Measurements from ENCODE around the gene C1QL4.

Gene C1QL4

DNA sequence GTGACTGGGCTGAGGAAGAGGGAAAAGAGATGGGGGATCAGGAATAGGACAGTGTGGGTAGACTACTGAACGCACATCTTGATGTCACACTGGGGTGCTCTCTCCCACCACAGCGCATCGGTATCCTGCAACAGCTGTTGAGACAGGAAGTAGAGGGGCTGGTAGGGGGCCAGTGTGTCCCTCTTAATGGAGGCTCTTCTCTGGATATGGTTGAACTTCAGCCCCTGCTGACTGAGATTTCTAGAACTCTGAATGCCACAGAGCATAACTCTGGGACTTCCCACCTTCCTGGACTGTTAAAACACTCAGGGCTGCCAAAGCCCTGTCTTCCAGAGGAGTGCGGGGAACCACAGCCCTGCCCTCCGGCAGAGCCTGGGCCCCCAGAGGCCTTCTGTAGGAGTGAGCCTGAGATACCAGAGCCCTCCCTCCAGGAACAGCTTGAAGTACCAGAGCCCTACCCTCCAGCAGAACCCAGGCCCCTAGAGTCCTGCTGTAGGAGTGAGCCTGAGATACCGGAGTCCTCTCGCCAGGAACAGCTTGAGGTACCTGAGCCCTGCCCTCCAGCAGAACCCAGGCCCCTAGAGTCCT lies 6.9 kb downstream of the C1QL4 start:
- no peak overlapping the region for H3K4me3 ChIP-seq (replicated peaks; ENCODE audit: insufficient read depth, low read length)
- no peak overlapping the region for H3K27ac ChIP-seq (replicated peaks)
- no peaks in the 10 kb centered on the region for H3K27me3 ChIP-seq (ENCODE audit: insufficient read depth, poor library complexity, severe bottlenecking)
- TF ChIP-seq, protein P1, sequence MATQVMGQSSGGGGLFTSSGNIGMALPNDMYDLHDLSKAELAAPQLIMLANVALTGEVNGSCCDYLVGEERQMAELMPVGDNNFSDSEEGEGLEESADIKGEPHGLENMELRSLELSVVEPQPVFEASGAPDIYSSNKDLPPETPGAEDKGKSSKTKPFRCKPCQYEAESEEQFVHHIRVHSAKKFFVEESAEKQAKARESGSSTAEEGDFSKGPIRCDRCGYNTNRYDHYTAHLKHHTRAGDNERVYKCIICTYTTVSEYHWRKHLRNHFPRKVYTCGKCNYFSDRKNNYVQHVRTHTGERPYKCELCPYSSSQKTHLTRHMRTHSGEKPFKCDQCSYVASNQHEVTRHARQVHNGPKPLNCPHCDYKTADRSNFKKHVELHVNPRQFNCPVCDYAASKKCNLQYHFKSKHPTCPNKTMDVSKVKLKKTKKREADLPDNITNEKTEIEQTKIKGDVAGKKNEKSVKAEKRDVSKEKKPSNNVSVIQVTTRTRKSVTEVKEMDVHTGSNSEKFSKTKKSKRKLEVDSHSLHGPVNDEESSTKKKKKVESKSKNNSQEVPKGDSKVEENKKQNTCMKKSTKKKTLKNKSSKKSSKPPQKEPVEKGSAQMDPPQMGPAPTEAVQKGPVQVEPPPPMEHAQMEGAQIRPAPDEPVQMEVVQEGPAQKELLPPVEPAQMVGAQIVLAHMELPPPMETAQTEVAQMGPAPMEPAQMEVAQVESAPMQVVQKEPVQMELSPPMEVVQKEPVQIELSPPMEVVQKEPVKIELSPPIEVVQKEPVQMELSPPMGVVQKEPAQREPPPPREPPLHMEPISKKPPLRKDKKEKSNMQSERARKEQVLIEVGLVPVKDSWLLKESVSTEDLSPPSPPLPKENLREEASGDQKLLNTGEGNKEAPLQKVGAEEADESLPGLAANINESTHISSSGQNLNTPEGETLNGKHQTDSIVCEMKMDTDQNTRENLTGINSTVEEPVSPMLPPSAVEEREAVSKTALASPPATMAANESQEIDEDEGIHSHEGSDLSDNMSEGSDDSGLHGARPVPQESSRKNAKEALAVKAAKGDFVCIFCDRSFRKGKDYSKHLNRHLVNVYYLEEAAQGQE (IDR thresholded peaks at IDR 0.05; ENCODE audit: insufficient replicate concordance, low read depth) = no peak
- TF ChIP-seq, protein P2, sequence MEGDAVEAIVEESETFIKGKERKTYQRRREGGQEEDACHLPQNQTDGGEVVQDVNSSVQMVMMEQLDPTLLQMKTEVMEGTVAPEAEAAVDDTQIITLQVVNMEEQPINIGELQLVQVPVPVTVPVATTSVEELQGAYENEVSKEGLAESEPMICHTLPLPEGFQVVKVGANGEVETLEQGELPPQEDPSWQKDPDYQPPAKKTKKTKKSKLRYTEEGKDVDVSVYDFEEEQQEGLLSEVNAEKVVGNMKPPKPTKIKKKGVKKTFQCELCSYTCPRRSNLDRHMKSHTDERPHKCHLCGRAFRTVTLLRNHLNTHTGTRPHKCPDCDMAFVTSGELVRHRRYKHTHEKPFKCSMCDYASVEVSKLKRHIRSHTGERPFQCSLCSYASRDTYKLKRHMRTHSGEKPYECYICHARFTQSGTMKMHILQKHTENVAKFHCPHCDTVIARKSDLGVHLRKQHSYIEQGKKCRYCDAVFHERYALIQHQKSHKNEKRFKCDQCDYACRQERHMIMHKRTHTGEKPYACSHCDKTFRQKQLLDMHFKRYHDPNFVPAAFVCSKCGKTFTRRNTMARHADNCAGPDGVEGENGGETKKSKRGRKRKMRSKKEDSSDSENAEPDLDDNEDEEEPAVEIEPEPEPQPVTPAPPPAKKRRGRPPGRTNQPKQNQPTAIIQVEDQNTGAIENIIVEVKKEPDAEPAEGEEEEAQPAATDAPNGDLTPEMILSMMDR (IDR thresholded peaks at IDR 0.05; ENCODE audit: insufficient read depth, low read length) = no peak
- TF ChIP-seq POLR2AphosphoS5 (IDR thresholded peaks at IDR 0.05; ENCODE audit: low read depth) (no peak), GABPA (IDR thresholded peaks at IDR 0.05; ENCODE audit: low read depth) (no peak), SPI1 (IDR thresholded peaks at IDR 0.05; ENCODE audit: borderline replicate concordance, low read depth) (no peak)
- DNase-seq (ENCODE audit: low read depth in 1 of 2, low spot score in 1 of 2) = no peak

DNA sequence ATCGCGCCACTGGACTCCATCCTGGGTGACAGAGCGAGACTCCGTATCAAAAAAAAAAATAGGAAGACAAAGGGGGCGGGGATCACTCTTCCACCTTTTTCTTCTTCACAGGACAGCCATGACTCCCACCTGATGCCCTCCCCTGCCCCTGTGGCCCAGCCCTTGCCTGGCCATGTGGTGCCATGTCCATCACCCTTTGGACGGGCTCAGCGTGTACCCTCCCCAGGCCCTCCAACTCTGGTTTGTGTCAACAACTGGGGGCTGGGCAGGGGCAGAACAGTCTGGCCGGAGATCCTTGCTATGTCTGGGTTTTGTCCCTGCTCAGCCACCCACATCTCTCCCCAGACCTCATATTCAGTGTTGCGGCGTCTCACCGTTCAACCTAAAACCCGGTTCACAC lies 8.2 kb downstream of the C1QL4 start:
- Histone ChIP-seq H3K4me3 (replicated peaks; ENCODE audit: insufficient read depth, low read length) (no peak overlapping the region), H3K27me3 (ENCODE audit: insufficient read depth, poor library complexity, severe bottlenecking) (no peaks in the 10 kb centered on the region), H3K27ac (replicated peaks) (no peak overlapping the region)
- no peak for DNase-seq (ENCODE audit: low read depth in 1 of 2, low spot score in 1 of 2)
- TF ChIP-seq, protein P1 (IDR thresholded peaks at IDR 0.05; ENCODE audit: insufficient replicate concordance, low read depth) = no peak
- no peak for TF ChIP-seq GABPA (IDR thresholded peaks at IDR 0.05; ENCODE audit: low read depth)
- no peak for TF ChIP-seq SPI1 (IDR thresholded peaks at IDR 0.05; ENCODE audit: borderline replicate concordance, low read depth)
- TF ChIP-seq, protein P2 (IDR thresholded peaks at IDR 0.05; ENCODE audit: insufficient read depth, low read length) = no peak
- TF ChIP-seq POLR2AphosphoS5 (IDR thresholded peaks at IDR 0.05; ENCODE audit: low read depth) = no peak

DNA sequence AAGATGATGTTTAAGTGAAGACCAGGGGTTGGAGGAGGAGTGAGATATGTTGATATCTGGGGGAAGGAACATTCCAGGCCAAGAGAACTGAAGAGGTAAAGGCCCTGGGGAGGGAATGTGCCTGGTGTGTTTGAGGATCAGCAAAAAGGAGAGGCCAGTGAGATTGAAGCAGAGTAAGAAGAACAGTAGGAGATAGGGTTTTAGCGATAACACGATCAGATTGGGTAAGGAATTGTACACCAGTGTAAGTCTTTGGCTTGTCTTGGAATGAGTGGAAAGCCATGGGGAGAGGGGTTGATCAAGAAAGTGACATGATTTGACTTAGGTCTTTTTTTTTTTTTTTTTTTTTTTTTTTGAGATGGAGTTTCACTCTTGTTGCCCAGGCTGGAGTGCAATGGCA lies 9.1 kb downstream of the C1QL4 start:
- Histone ChIP-seq H3K27ac (replicated peaks) (no peak overlapping the region), H3K4me3 (replicated peaks; ENCODE audit: insufficient read depth, low read length) (no peak overlapping the region)
- TF ChIP-seq, protein P1 (IDR thresholded peaks at IDR 0.05; ENCODE audit: insufficient replicate concordance, low read depth) = no peak
- TF ChIP-seq, protein P2 (IDR thresholded peaks at IDR 0.05; ENCODE audit: insufficient read depth, low read length) = no peak
- TF ChIP-seq POLR2AphosphoS5 (IDR thresholded peaks at IDR 0.05; ENCODE audit: low read depth) = no peak
- no peak for TF ChIP-seq GABPA (IDR thresholded peaks at IDR 0.05; ENCODE audit: low read depth)
- no peak for TF ChIP-seq SPI1 (IDR thresholded peaks at IDR 0.05; ENCODE audit: borderline replicate concordance, low read depth)

More for the DNA sequence above, 9.1 kb downstream of the C1QL4 start:
- no peak for DNase-seq (ENCODE audit: low read depth in 1 of 2, low spot score in 1 of 2)
- H3K27me3 ChIP-seq (ENCODE audit: insufficient read depth, poor library complexity, severe bottlenecking) = no peaks in the 10 kb centered on the region
